GM11168 (cell line): ENCODE data around the gene ALOX15.
"Not testable (repeated sequence)": the region's sequence is repeated elsewhere in the genome, so short reads cannot be mapped to it uniquely, and the experiment has no call there.

Experiments
- in situ Hi-C: fragments of 300-500 bp; cut with MboI; formaldehyde crosslinking; loops from one replicate; pipeline ENCODE4 v1.12.0; 2022; ENCODE audit warnings: low sequenced_read_pairs; ENCODE audit not compliant: unreplicated experiment

Gene ALOX15

GRCh38 chr17:4596636-4597380 is 44.7 kb downstream of the ALOX15 start:
- in situ Hi-C loops = no loop called here

GRCh38 chr17:4595685-4596342 is 45.7 kb downstream of the ALOX15 start:
- in situ Hi-C loops = not testable (repeated sequence)

GRCh38 chr17:4594931-4595684 is 46.4 kb downstream of the ALOX15 start:
- in situ Hi-C loops = no loop called here

- in situ Hi-C loops = no loop called here
These were observed 47.1 kb downstream of the ALOX15 start for GRCh38 chr17:4594406-4594805.

GRCh38 chr17:4593021-4593421 is 48.5 kb downstream of the ALOX15 start:
- in situ Hi-C loops = no loop called here

- in situ Hi-C loops = no loop called here
These were observed 49.1 kb downstream of the ALOX15 start for GRCh38 chr17:4592240-4593005.

- in situ Hi-C loops = no loop called here
These were observed 49.9 kb downstream of the ALOX15 start for GRCh38 chr17:4591529-4591928.

GRCh38 chr17:4590981-4591453 is 50.5 kb downstream of the ALOX15 start:
- in situ Hi-C loops = no loop called here

GRCh38 chr17:4590042-4590441 is 51.4 kb downstream of the ALOX15 start:
- in situ Hi-C loops = not testable (repeated sequence)

GRCh38 chr17:4588898-4589625 is 52.4 kb downstream of the ALOX15 start:
- in situ Hi-C loops = no loop called here

GRCh38 chr17:4588391-4588790 is 53.1 kb downstream of the ALOX15 start:
- in situ Hi-C loops = no loop called here

- in situ Hi-C loops = no loop called here
These were observed 53.7 kb downstream of the ALOX15 start for GRCh38 chr17:4587803-4588202.

GRCh38 chr17:4587195-4587594 is 54.3 kb downstream of the ALOX15 start:
- in situ Hi-C loops = no loop called here

- in situ Hi-C loops = no loop called here
These were observed 55.4 kb downstream of the ALOX15 start for GRCh38 chr17:4586043-4586442.

GRCh38 chr17:4585638-4585994 is 55.9 kb downstream of the ALOX15 start:
- in situ Hi-C loops = no loop called here

GRCh38 chr17:4584917-4585637 is 56.4 kb downstream of the ALOX15 start:
- in situ Hi-C loops = no loop called here

- in situ Hi-C loops = no loop called here
These were observed 57.2 kb downstream of the ALOX15 start, which contains the start of gene SMTNL2 for GRCh38 chr17:4584101-4584916. Gene SMTNL2 (plus strand): TSS chr17:4584529. CDS start chr17:4584606, 77 bp downstream.

- in situ Hi-C loops = no loop called here
These were observed 57.7 kb downstream of the ALOX15 start for GRCh38 chr17:4583782-4584100.
